WTC11 (cell line): Measurements from ENCODE around the gene KIDINS220.

Source experiments
- ATF1 ChIP-seq: sonication (generic); formaldehyde crosslinking; IDR thresholded peaks from 2 replicates; pipeline ENCODE4 v1.8.1; 2023; ENCODE audit warnings: mild to moderate bottlenecking, moderate library complexity, missing genetic modification reagents
- CREB1 ChIP-seq: sonication (generic); formaldehyde crosslinking; IDR thresholded peaks from 2 replicates; pipeline ENCODE4 v1.8.0; 2023; ENCODE audit warnings: mild to moderate bottlenecking, missing genetic modification reagents
- FOXJ3 ChIP-seq: sonication (generic); formaldehyde crosslinking; IDR thresholded peaks from 2 replicates; pipeline ENCODE4 v1.9.0; 2021; ENCODE audit warnings: missing genetic modification reagents, mild to moderate bottlenecking, borderline replicate concordance
- IRF2 ChIP-seq: sonication (generic); formaldehyde crosslinking; IDR thresholded peaks from 2 replicates; pipeline ENCODE4 v1.8.0; 2022; ENCODE audit warnings: low read depth, missing genetic modification reagents, borderline replicate concordance
- NFYB ChIP-seq: sonication (generic); formaldehyde crosslinking; conservative IDR thresholded peaks from 2 replicates; pipeline ENCODE4 v1.8.0; 2022; ENCODE audit warnings: low read depth, missing genetic modification reagents
- NR3C1 ChIP-seq: sonication (generic); formaldehyde crosslinking; conservative IDR thresholded peaks from 2 replicates; pipeline ENCODE4 v1.8.1; 2023; ENCODE audit warnings: low read depth, mild to moderate bottlenecking, missing genetic modification reagents
- TF ChIP-seq, protein P1 (sequence below): fragments of 200-600 bp; IDR thresholded peaks from 2 replicates; pipeline ENCODE4 v1.8.0; 2022; ENCODE audit warnings: antibody characterized with exemption
- TF ChIP-seq, protein P2 (sequence below): sonication (generic); formaldehyde crosslinking; IDR thresholded peaks from 2 replicates; pipeline ENCODE4 v1.8.0; 2022; ENCODE audit warnings: mild to moderate bottlenecking, missing genetic modification reagents
- TF ChIP-seq, protein P3 (sequence below): sonication (generic); formaldehyde crosslinking; IDR thresholded peaks from 2 replicates; pipeline ENCODE4 v1.8.0; 2022; ENCODE audit warnings: mild to moderate bottlenecking, missing genetic modification reagents
- TF ChIP-seq, protein P4 (sequence below): sonication (generic); formaldehyde crosslinking; IDR thresholded peaks from 2 replicates; pipeline ENCODE4 v1.8.0; 2023; ENCODE audit warnings: missing genetic modification reagents

DNA sequence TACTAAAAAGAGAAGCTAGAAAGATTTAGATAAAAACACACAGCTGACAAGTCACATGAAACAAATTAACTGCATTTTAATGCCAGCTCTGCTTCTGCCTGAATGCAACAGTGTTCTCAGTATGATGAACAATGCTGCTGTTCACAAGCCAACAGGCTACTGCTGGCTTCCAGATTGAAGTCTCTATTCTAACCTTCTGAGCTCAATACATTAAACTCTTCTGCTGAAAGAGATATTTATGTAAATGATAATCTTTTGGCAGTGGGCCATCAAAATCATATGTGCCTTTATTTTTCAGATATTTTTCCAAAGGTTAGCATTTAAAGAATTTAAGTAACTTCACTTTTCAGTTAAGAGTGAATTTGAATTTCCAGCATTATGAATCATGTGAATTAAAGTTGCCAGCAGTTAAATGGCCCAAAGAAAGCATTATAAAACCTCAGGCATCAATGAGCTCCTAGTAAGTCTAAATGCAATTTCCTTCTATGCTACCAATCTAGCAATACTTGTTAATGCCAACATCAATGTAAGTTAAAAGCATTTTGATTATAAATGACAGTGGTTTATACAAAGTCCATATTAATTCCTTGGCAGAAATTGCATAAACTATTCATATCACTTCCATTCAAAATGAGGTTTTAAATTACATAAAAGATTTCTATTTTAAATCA lies 83.2 kb downstream of the KIDINS220 start:
- TF ChIP-seq, protein P1, sequence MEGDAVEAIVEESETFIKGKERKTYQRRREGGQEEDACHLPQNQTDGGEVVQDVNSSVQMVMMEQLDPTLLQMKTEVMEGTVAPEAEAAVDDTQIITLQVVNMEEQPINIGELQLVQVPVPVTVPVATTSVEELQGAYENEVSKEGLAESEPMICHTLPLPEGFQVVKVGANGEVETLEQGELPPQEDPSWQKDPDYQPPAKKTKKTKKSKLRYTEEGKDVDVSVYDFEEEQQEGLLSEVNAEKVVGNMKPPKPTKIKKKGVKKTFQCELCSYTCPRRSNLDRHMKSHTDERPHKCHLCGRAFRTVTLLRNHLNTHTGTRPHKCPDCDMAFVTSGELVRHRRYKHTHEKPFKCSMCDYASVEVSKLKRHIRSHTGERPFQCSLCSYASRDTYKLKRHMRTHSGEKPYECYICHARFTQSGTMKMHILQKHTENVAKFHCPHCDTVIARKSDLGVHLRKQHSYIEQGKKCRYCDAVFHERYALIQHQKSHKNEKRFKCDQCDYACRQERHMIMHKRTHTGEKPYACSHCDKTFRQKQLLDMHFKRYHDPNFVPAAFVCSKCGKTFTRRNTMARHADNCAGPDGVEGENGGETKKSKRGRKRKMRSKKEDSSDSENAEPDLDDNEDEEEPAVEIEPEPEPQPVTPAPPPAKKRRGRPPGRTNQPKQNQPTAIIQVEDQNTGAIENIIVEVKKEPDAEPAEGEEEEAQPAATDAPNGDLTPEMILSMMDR: no peak
- no peak for TF ChIP-seq ATF1
- TF ChIP-seq NFYB (CRISPR knock-in tag): no peak
- TF ChIP-seq NR3C1: no peak
- TF ChIP-seq CREB1: no peak
- TF ChIP-seq, protein P2, sequence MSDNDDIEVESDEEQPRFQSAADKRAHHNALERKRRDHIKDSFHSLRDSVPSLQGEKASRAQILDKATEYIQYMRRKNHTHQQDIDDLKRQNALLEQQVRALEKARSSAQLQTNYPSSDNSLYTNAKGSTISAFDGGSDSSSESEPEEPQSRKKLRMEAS (CRISPR knock-in tag): no peak
- TF ChIP-seq, protein P3, sequence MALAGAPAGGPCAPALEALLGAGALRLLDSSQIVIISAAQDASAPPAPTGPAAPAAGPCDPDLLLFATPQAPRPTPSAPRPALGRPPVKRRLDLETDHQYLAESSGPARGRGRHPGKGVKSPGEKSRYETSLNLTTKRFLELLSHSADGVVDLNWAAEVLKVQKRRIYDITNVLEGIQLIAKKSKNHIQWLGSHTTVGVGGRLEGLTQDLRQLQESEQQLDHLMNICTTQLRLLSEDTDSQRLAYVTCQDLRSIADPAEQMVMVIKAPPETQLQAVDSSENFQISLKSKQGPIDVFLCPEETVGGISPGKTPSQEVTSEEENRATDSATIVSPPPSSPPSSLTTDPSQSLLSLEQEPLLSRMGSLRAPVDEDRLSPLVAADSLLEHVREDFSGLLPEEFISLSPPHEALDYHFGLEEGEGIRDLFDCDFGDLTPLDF (CRISPR knock-in tag): no peak
- no peak for TF ChIP-seq FOXJ3
- TF ChIP-seq, protein P4, sequence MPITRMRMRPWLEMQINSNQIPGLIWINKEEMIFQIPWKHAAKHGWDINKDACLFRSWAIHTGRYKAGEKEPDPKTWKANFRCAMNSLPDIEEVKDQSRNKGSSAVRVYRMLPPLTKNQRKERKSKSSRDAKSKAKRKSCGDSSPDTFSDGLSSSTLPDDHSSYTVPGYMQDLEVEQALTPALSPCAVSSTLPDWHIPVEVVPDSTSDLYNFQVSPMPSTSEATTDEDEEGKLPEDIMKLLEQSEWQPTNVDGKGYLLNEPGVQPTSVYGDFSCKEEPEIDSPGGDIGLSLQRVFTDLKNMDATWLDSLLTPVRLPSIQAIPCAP (CRISPR knock-in tag): no peak
- no peak for TF ChIP-seq IRF2 (CRISPR knock-in tag)
